Ishikawa (cell line): ENCODE data around the gene RCE1.

Experiments
- CEBPB ChIP-seq: IDR thresholded peaks from 2 replicates; pipeline ENCODE4 v1.6.1; 2012
- CREB1 ChIP-seq: IDR thresholded peaks from 2 replicates; pipeline ENCODE4 v1.6.1; 2012; ENCODE audit warnings: low read depth
- EGR1 ChIP-seq: IDR thresholded peaks from 2 replicates; pipeline ENCODE4 v1.6.1; 2012
- EP300 ChIP-seq: IDR thresholded peaks from 2 replicates; pipeline ENCODE4 v1.6.1; 2012; ENCODE audit warnings: borderline replicate concordance
- FOXM1 ChIP-seq: IDR thresholded peaks from 2 replicates; pipeline ENCODE4 v1.6.1; 2012; ENCODE audit warnings: low read depth, borderline replicate concordance
- NFIC ChIP-seq: IDR thresholded peaks from 2 replicates; pipeline ENCODE4 v1.6.1; 2012
- RAD21 ChIP-seq: IDR thresholded peaks from 2 replicates; pipeline ENCODE4 v1.6.1; 2012; ENCODE audit warnings: low read depth
- TAF1 ChIP-seq: IDR thresholded peaks from 2 replicates; pipeline ENCODE4 v1.6.1; 2012; ENCODE audit warnings: low read depth, mild to moderate bottlenecking
- TCF12 ChIP-seq: IDR thresholded peaks from 2 replicates; pipeline ENCODE4 v1.6.1; 2012; ENCODE audit warnings: low read depth
- TEAD4 ChIP-seq: IDR thresholded peaks from 2 replicates; pipeline ENCODE4 v1.6.1; 2012
- YY1 ChIP-seq: IDR thresholded peaks from 2 replicates; pipeline ENCODE4 v1.6.1; 2012; ENCODE audit warnings: low read depth
- ZBTB7A ChIP-seq: IDR thresholded peaks from 2 replicates; pipeline ENCODE4 v1.6.1; 2012; ENCODE audit warnings: low read depth
- TF ChIP-seq, protein P1 (sequence below): IDR thresholded peaks from 2 replicates; pipeline ENCODE4 v1.6.1; 2012; ENCODE audit warnings: low read depth, mild to moderate bottlenecking
- TF ChIP-seq, protein P2 (sequence below): IDR thresholded peaks from 2 replicates; pipeline ENCODE4 v1.6.1; 2012

DNA sequence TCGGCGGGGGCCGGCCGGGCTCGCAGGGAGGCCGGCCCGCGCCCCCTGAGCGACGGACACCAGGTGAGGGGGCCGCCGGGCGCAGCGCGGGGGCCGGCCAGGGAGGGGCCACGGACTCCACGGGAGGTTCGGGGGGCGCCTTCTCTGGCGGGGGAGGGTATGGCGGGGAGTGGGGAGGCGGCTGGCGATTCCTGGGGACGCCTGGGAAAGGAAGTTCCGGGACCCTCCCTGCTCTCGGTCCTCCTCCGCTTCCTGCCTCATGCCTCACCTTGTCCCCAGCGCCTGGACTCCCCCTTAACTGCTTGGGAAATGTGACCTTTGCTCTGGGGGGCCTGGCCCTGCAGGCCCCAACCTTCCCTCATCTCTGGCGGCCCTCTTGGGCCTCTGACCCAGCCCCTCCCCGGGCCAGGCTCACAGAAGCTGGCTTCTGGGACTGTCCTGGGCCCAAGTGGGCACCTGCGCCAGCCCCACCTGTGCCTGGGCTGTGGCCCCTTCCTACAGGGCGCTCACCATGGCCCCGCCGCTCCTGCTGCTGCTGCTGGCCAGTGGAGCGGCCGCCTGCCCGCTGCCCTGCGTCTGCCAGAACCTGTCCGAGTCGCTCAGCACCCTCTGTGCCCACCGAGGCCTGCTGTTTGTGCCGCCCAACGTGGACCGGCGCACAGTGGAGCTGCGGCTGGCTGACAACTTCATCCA lies 14.1 kb downstream of the RCE1 start:
- TF ChIP-seq YY1 (no peak), EGR1 (no peak), TCF12 (no peak), CREB1 (no peak), TEAD4 (no peak), TAF1 (no peak), FOXM1 (no peak), ZBTB7A (no peak; the same call in 1 of the 2 replicates), NFIC (no peak), EP300 (no peak), RAD21 (no peak), CEBPB (no peak)
- TF ChIP-seq, protein P1, sequence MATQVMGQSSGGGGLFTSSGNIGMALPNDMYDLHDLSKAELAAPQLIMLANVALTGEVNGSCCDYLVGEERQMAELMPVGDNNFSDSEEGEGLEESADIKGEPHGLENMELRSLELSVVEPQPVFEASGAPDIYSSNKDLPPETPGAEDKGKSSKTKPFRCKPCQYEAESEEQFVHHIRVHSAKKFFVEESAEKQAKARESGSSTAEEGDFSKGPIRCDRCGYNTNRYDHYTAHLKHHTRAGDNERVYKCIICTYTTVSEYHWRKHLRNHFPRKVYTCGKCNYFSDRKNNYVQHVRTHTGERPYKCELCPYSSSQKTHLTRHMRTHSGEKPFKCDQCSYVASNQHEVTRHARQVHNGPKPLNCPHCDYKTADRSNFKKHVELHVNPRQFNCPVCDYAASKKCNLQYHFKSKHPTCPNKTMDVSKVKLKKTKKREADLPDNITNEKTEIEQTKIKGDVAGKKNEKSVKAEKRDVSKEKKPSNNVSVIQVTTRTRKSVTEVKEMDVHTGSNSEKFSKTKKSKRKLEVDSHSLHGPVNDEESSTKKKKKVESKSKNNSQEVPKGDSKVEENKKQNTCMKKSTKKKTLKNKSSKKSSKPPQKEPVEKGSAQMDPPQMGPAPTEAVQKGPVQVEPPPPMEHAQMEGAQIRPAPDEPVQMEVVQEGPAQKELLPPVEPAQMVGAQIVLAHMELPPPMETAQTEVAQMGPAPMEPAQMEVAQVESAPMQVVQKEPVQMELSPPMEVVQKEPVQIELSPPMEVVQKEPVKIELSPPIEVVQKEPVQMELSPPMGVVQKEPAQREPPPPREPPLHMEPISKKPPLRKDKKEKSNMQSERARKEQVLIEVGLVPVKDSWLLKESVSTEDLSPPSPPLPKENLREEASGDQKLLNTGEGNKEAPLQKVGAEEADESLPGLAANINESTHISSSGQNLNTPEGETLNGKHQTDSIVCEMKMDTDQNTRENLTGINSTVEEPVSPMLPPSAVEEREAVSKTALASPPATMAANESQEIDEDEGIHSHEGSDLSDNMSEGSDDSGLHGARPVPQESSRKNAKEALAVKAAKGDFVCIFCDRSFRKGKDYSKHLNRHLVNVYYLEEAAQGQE: no peak
- TF ChIP-seq, protein P2, sequence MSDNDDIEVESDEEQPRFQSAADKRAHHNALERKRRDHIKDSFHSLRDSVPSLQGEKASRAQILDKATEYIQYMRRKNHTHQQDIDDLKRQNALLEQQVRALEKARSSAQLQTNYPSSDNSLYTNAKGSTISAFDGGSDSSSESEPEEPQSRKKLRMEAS: no peak
